GM21526 (cell line): ENCODE results near the gene PFKFB1.
"Not testable (repeated sequence)": the region's sequence is repeated elsewhere in the genome, so short reads cannot be mapped to it uniquely, and the experiment has no call there.

Experiments
- ATAC-seq: cut with Tn5 transposase; IDR thresholded peaks from one replicate; pipeline ENCODE4 v1.9.1; 2021; ENCODE audit warnings: moderate library complexity; ENCODE audit not compliant: unreplicated experiment, low FRiP score

PFKFB1 gene

GRCh38 chrX:54994668-54995351 is 822 bp upstream of the PFKFB1 start:
- no peak for ATAC-seq

GRCh38 chrX:54992911-54993622 is 921 bp downstream of the PFKFB1 start:
- ATAC-seq, result no peak

GRCh38 chrX:54991706-54992105 is 2.3 kb downstream of the PFKFB1 start:
- ATAC-seq, result no peak

DNA sequence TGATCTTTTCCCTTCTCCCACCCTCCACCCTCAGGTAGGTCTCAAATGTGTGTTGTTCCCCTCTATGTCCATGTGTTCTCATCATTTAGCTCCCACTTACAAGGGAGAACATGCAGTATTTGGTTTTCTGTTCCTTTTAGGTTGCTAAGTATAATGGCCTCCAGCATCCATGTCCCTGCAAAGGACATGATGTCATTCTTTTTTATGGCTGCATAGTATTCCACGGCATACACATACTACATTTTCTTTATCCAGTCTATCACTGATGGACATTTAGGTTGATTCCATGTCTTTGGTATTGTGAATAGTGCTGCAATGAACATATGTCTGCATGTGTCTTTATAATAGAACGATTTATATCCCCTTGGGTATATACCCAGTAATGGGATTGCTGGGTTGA is 10.7 kb downstream of the PFKFB1 start:
- not testable (repeated sequence) for ATAC-seq

GRCh38 chrX:54980334-54980733 is 13.7 kb downstream of the PFKFB1 start:
- ATAC-seq, result no peak

DNA sequence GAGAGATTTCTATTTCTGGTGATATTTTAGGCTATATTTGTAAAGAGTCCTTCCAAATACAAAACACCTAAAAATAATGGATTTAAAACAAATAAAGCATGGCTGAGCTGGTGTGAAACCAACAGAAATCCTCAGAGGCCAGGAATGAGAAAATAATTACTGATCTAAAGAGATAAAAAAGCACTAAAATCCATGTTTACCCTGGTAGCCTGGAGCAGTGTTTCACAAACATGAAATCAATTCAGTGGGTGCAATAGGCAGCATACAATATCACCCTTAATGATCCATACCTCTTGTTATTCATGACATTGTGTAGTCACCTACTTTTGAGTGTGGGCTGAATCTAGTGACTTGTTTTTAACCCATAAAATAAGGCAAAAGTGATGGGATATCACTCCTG is 14.6 kb downstream of the PFKFB1 start:
- ATAC-seq, result no peak

DNA sequence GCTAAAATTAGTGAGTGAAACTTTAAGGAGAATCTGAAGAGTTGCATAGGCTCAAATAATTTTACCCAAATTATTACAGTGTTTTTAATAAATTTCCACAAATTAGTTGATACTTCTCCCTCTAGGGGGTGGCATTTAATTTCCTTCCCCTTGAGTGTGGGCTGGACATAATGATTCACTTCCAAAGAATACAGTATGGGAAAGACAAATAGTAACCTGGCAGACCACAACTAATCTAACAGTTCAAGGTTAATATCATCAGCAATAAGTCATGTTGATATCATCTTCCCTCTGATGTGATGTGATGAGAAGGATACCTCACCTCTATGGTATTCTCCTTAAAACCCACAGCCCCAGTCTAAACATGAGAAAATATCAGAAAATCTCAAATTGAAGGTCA is 15.5 kb downstream of the PFKFB1 start:
- no peak for ATAC-seq

DNA sequence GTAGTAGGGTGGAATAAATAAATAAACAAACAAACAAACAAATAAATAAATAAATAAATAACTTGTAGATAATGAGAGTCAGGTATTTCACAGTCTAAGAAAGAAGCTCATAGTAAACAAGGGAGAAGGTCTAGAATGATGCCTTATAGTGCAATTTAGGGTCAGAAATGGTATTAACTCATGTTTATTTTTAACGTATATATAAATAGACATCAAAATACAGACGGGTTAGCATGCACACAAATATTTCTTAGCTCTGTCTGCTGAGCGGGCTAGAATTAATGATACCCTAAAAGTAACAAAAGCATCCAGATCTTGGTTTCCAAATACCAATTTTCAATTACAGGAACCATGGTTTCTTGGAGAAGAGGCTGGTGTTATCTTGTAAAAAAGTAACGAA is 16.6 kb downstream of the PFKFB1 start:
- no peak for ATAC-seq

DNA sequence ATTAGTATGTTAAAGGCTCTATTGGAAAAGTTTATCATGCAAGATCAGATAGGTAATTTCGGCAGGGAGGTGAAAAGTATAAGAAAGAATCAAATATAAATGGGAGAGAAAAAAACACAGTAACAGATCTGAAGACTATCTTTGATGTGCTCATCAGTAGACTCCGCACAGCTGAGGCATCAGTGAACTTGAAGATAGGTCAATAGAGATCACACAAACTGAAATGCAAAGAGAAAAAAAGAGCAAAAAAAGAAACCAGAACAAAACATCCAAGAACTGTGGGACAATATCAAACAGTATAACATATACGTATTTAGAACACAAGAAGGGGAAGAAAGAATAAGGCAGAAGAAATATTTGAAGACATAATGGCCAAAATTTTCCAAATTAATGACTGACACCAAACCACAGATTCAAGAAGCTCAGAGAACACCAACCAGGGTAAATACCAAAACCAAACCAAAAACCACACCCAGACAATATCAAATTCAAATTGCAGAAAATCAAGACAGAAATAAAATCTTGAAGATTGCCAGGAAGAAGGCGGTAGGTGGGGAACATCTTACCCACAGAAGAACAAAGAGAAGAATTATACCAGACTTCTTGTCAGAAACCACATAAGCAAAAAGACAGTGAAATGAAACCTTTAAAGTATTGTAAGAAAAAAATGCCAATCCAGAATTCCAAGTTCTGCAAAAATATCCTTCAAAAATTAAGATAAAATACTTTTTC is 29.1 kb downstream of the PFKFB1 start:
- no peak for ATAC-seq

GRCh38 chrX:54961750-54962149 is 32.2 kb downstream of the PFKFB1 start:
- ATAC-seq, result no peak

GRCh38 chrX:54950730-54951375 is 43.1 kb downstream of the PFKFB1 start:
- ATAC-seq, result no peak

DNA sequence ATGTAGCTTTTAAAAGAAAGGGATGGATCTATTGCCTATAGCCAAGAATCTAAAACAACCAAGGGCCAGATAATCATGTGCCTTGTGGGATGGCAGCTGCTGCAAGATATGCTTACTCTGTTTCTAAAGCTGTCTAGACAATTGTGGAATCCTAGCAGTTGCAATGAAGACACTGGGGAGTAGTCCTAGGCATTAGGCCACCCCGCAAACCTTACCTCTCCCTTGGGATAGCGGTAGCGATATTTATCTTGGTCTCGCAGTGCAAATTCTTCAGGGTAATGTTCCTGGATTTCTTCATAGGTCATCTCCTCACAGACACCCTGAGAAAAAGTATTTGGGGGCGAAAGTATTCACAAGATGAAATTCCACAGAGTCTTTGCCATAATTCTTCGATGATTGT is 48.8 kb downstream of the PFKFB1 start:
- no peak for ATAC-seq

DNA sequence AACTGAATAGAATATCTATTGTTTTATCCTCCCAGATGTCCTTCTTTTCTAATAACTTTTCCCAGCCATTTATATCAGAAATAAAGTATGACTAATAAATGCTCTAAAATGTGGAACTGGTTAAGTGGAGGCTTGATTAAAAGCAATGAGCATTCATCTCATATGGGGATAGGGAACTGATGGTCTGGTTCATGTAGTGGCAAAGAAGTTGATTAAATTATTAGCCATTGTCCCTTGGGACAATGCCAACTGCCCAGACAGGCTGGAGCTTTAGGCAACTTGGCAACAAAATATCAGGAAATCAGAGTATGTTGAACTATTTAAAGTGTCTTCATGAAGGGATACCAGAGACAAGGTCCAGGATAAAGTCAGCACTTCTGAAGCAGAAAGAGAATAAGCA is 49.2 kb downstream of the PFKFB1 start:
- no peak for ATAC-seq

DNA sequence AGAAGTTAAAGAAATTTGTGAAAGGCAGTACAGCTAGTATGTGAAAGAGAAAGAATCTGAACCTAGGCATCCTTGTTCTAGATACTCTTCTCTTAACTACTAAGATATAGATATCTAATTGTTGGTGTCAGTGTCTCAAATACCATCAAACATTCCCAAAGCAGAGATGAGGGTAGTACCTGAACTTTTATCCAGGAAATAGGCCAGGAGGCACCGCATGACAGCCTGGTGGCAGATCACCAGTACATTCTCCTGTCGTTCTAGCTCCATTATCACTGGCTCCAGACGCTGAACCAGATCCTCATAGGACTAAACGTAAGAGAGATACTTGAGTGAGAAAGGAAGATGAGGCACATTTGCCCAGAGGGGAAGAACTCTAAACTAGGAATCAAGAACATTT is 56.6 kb downstream of the PFKFB1 start:
- ATAC-seq, result no peak

- no peak for ATAC-seq
Measured at GRCh38 chrX:54935306-54935705, 58.7 kb downstream of the PFKFB1 start.

DNA sequence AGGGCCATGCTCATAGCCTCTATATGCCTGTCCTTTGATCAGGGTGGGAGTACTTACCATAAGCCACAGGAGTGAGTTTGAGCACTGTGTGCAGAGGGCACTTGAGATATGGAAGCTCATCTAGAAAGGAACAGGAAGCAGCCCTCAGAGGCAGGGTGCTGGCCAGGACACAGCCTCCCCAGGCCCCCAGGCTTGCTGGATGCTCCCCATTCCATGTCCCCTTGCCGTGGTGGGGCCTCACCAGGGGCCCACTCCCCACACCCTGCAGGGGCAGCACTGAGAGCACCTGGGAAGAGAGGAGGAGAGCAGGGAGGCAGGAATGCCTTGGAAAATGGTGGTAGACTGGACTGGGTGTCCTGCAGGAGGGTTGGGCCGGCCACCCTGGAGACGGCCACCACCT is 59.1 kb downstream of the PFKFB1 start:
- no peak for ATAC-seq

DNA sequence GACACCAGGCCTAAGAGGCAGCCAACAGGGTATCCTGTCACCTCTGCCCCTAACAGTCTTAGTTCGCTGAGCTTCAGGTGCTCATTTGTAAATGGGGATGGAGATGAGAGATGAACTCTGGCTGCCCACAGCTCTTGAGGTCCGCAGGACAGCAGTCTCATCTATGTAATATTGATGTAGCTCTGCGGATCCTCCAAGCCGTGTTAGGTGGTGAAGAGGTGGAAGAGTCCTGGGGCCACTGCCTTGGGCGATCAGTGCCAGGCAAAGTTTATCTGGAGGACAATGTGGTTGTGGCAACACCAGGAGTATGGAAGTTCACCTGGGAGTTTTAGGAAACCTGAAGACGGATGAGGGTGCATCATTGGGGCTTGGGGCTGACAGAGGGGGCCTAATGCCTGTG is 59.9 kb downstream of the PFKFB1 start:
- no peak for ATAC-seq

DNA sequence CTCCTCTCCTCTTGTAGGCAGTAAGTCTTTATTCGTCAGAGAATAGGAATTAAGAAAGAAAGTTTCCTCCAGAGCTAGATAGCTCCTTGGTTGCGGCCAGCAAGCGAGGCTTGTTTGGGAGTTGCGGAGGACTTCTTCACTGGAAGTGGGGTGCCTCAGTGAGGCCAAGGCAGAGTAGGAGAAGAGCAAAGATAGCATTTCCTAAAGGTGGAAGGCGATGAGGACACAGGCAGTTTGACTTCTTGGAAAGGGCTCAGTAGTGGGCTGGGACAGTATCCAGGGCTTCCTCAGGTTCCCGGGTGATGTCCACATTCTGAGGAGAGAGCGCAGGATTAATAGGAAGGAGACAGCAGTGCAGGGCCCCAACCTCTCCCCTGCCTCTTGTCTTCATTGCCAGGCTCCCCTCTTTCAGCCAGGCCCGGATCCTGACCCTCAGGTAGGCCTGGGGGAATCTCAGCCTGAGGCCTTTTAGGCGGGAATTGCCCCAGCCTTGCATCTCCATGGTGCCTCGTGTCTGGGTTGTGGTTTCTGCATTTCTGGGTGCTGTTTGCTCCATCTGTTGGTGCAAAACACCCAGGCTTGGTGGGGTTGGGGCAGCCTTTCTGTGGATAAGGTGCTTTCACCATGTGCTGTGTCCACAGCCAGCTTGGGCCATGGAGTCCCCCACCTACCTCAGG is 60.7 kb downstream of the PFKFB1 start:
- ATAC-seq, result no peak

GRCh38 chrX:54931107-54931506 is 62.9 kb downstream of the PFKFB1 start:
- ATAC-seq, result no peak

DNA sequence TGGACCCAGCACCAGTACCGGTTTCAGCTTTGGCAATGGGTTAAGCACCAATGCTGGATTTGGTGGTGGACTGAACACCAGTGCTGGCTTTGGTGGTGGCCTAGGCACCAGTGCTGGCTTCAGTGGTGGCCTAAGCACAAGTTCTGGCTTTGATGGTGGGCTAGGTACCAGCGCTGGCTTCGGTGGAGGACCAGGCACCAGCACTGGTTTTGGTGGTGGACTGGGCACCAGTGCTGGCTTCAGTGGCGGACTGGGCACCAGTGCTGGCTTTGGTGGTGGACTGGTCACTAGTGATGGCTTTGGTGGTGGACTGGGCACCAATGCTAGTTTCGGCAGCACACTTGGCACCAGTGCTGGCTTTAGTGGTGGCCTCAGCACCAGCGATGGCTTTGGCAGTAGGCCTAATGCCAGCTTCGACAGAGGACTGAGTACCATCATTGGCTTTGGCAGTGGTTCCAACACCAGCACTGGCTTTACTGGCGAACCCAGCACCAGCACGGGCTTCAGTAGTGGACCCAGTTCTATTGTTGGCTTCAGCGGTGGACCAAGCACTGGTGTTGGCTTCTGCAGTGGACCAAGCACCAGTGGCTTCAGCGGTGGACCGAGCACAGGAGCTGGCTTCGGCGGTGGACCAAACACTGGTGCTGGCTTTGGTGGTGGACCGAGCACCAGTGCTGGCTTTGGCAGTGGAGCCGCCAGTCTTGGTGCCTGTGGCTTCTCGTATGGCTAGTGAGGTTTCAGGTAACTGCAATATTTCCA is 63.5 kb downstream of the PFKFB1 start:
- no peak for ATAC-seq
